ENCODE measurements around the gene RNF208. TPM values are rescaled to one million over a fixed set of nuclear protein-coding genes. Genes with fewer than 3 reads are reported as not detected.

RNF208 gene
- polyA plus RNA-seq, 4 donors, result 3.2 to 15.3 (median 8.1) TPM

DNA sequence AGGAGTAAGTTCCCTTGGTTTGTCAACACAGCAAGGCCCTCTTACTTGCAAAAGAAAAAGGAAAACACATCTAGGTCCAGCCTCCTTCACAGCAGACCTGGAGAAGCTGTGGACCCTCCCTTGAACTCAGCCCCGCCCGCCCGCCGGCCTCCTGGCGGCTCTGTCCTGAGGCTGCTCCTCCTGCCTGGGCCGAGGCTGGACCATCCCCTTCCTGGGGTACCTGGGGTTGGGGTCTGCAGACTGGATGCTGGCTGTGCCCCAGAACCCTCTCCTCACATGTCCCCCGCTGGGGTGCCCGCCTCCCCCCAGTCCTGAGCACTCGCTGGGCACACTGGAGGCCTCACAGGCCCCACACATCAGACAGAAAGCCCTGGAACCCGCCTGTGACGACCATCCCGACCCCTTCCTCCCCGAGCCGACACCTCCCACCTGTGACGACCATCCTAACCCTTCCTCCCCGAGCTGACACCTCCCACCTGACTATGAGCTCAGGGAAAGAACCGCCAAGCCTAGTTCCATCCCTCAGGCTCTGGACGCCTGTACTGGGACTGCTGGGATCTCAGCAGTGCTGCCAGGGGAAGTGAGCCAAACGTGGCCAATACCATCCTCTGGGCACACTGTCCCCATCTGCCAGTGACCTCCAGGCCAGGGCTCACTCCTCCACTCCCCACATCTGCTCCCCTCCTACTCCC, 43.0 kb downstream of the RNF208 start:
- no peak for DNase-seq (ENCODE audit: low read depth in 4 of 4, low spot score in 3 of 4)

GRCh38 chr9:137178201-137178938, 43.7 kb downstream of the RNF208 start:
- no peak for DNase-seq (ENCODE audit: low read depth in 4 of 4, low spot score in 3 of 4)

DNA sequence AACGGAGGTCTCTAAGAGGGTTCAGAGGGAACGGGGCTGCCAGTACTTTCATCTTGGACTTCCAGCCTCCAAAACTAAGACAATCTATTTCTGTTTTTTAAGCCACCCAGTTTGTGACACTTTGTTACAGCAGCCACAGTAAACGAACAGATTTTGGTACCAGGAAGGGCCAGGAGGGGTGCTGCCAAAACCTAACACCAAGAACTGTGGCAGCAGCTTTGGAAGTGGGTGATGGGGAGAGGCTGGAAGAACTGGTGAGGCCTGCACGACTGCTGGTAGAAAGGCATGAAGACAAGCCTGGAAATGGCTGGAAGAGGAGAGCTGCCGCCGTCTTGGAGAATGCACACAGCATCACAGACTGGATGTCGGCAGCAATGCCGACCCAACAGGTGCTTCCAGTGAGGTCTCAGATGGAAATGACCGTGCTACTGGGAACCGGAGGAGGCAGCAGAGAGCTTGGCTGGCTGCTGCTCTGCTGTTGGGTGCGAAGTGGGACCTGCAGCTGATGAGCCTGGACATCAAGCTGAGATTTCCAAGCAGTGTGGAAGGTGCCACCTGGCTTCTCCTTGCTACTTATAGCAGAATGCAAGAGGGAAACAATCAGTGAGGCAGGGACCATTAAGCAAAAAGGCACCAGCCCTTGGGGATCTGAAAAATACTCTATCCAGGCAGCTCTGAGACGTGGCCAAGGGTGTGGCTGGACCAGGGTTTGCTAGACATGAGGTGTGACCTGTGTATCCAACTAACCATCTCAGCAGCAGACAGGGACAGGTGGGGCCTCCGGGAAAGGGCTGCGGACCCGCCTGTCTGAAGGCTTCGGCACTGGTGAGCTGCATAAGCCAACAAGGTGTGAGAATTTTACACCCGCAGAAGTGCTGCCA, 45.5 kb downstream of the RNF208 start:
- no peak for DNase-seq (ENCODE audit: low read depth in 4 of 4, low spot score in 3 of 4)

- no peak for DNase-seq (ENCODE audit: low read depth in 4 of 4, low spot score in 3 of 4)
Observed at GRCh38 chr9:137175345-137175961, 46.6 kb downstream of the RNF208 start.

- DNase-seq (ENCODE audit: low read depth in 4 of 4, low spot score in 3 of 4), result no peak
Observed at GRCh38 chr9:137174722-137175293, 47.2 kb downstream of the RNF208 start.

DNA sequence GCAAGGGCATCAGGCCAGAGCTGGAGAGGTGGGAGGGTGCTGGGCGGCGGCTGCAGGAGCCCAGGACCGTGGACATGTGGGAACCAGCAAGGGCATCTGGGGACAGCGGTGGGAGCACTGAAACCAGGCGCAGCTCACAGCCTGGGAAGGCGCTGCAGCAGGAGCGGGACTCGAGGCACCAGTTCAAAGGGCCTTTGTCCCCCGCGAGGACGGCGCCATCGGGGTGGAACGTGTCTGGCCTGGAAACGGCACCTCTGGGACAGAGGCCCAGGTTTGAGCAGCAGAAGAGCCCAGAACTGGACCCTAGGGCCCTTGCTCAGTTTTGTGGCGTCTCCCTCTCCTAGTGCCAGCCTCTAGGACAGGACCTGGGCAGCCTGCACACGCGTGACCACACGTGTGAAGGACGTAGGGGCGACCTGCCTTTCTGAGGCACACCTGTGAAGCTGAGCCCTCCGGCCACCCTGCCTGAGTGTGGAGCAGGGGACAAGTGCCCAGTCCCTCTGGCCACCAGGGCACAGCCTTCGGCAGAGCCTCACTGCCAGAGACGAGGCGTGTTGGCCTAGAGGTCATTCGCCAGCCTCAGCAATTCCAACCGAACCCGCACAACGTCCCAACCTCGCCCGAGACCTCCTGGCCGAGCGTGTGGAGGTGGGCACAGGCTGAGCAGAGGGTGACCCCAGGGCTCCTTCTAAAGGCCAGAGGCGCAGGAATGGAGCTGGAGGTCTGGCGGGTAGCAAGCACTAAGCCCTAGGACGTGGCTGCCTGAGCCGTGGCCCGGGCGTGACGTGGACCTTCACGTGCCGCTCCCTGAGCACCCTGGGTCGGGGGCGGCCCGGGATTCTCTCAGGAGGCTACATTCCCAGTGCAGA, 48.0 kb downstream of the RNF208 start:
- no peak for DNase-seq (ENCODE audit: low read depth in 4 of 4, low spot score in 3 of 4)

- no peak for DNase-seq (ENCODE audit: low read depth in 4 of 4, low spot score in 3 of 4)
Observed at GRCh38 chr9:137172901-137173795, 48.9 kb downstream of the RNF208 start.

DNA sequence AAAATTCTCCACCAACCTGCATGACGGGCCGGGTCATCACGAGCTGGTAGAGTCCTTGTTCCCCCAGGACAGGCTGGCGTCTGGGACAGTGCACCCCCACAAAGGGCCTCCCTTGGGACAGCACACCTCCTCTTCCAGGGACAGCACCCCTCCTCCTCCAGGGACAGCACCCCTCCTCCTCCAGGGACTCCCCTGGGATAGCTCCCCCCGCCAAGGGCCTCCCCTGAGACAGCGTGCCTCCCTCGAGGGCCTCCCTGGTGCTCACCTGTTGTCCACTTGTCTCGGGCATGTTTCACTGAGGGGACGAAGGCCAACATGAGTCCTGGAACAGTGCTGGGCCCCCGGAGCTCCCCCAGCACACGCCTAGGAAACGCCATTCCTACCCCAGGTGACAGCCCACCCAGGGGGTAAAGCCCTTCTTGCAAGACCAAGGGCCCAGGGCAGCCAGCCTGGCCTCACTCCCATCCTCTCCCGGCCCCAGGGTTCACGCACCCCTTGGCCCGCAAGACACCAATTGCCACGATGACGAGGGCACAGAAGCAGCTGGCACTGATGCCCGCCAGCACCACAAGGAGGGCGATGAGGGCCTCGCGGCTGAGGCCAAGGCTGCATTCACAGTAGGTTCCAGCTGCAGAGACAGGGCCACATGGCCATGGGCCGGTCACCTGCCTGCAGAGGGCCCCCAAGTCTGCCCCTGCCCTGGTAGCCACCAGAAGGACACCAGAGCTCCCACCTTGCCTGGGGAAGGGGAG, 50.7 kb downstream of the RNF208 start:
- DNase-seq (ENCODE audit: low read depth in 4 of 4, low spot score in 3 of 4), result no peak

- no peak for DNase-seq (ENCODE audit: low read depth in 4 of 4, low spot score in 3 of 4)
Observed at GRCh38 chr9:137170486-137171148, 51.4 kb downstream of the RNF208 start.

Other genes starting within 250 kb of the RNF208 start
- 10 to 100 TPM in 3 of 4 donors, 1 to 10 TPM in 1; 3.8 to 66.7 (median 27.7) TPM for gene PTGDS, start 244.7 kb downstream of the RNF208 start, polyA plus RNA-seq (ENCODE audit: insufficient read length in 4 of 4)
- gene LCNL1, start 239.2 kb downstream of the RNF208 start, polyA plus RNA-seq (ENCODE audit: insufficient read length in 4 of 4), result under 1 TPM in 3 of 4 donors, not detected in 1; 0.11 to 0.45 (median 0.13) TPM
- gene PAXX, start 229.8 kb downstream of the RNF208 start, polyA plus RNA-seq (ENCODE audit: insufficient read length in 4 of 4), result 10 to 100 TPM; 22.4 to 46.5 (median 28.3) TPM
- gene CLIC3, start 225.7 kb downstream of the RNF208 start, polyA plus RNA-seq (ENCODE audit: insufficient read length in 4 of 4), result 1 to 10 TPM in 1 of 4 donors, under 1 TPM in 3; 0.34 to 1.4 (median 0.57) TPM
- 10 to 100 TPM; 18.7 to 52.8 (median 39.7) TPM for gene ABCA2, start 194.0 kb downstream of the RNF208 start, polyA plus RNA-seq (ENCODE audit: insufficient read length in 4 of 4)
- not detected for gene FUT7, start 190.2 kb downstream of the RNF208 start, polyA plus RNA-seq (ENCODE audit: insufficient read length in 4 of 4)
- gene NPDC1, start 176.1 kb downstream of the RNF208 start, polyA plus RNA-seq (ENCODE audit: insufficient read length in 4 of 4), result 10 to 100 TPM; 20.4 to 48.7 (median 36.8) TPM
- gene ENTPD2, start 168.2 kb downstream of the RNF208 start, polyA plus RNA-seq (ENCODE audit: insufficient read length in 4 of 4), result 1 to 10 TPM; 3.2 to 7.5 (median 5.8) TPM
- gene SAPCD2, start 151.7 kb downstream of the RNF208 start, polyA plus RNA-seq (ENCODE audit: insufficient read length in 4 of 4), result 1 to 10 TPM; 4.5 to 8.3 (median 5.7) TPM
- 1 to 10 TPM; 1.6 to 6.6 (median 4.9) TPM for gene UAP1L1, start 144.7 kb downstream of the RNF208 start, polyA plus RNA-seq (ENCODE audit: insufficient read length in 4 of 4)
- 10 to 100 TPM; 48.7 to 73.8 (median 52.6) TPM for gene MAN1B1, start 135.3 kb downstream of the RNF208 start, polyA plus RNA-seq (ENCODE audit: insufficient read length in 4 of 4)
- 10 to 100 TPM; 11.1 to 34.8 (median 17.9) TPM for gene DPP7, start 107.5 kb downstream of the RNF208 start, polyA plus RNA-seq (ENCODE audit: insufficient read length in 4 of 4)
- under 1 TPM in 1 of 4 donors, not detected in 3; 0.20 TPM for gene GRIN1, start 83.1 kb downstream of the RNF208 start, polyA plus RNA-seq (ENCODE audit: insufficient read length in 4 of 4)
- not detected for gene LRRC26, start 52.2 kb downstream of the RNF208 start, polyA plus RNA-seq (ENCODE audit: insufficient read length in 4 of 4)
- gene TMEM210, start 50.2 kb downstream of the RNF208 start, polyA plus RNA-seq (ENCODE audit: insufficient read length in 4 of 4), result not detected
- 10 to 100 TPM; 32.7 to 54.9 (median 41.4) TPM for gene ANAPC2, start 33.7 kb downstream of the RNF208 start, polyA plus RNA-seq (ENCODE audit: insufficient read length in 4 of 4)
- 10 to 100 TPM; 35.6 to 63.6 (median 43.0) TPM for gene SSNA1, start 33.6 kb downstream of the RNF208 start, polyA plus RNA-seq (ENCODE audit: insufficient read length in 4 of 4)
- 10 to 100 TPM in 3 of 4 donors, 1 to 10 TPM in 1; 8.3 to 19.6 (median 11.5) TPM for gene TPRN, start 21.5 kb downstream of the RNF208 start, polyA plus RNA-seq (ENCODE audit: insufficient read length in 4 of 4)
- 10 to 100 TPM; 39.3 to 46.6 (median 44.9) TPM for gene TMEM203, start 16.6 kb downstream of the RNF208 start, polyA plus RNA-seq (ENCODE audit: insufficient read length in 4 of 4)
- gene NDOR1, start 16.5 kb downstream of the RNF208 start, polyA plus RNA-seq (ENCODE audit: insufficient read length in 4 of 4), result 10 to 100 TPM in 2 of 4 donors, 1 to 10 TPM in 2; 8.8 to 18.8 (median 9.6) TPM
- 10 to 100 TPM in 2 of 4 donors, 1 to 10 TPM in 1, under 1 TPM in 1; 0.78 to 16.4 (median 7.9) TPM for gene CYSRT1, start 2.9 kb upstream of the RNF208 start, polyA plus RNA-seq (ENCODE audit: insufficient read length in 4 of 4)
- gene RNF224, start 5.3 kb upstream of the RNF208 start, polyA plus RNA-seq (ENCODE audit: insufficient read length in 4 of 4), result 10 to 100 TPM in 2 of 4 donors, 1 to 10 TPM in 1, under 1 TPM in 1; 0.41 to 15.5 (median 7.7) TPM
- 10 to 100 TPM in 1 of 4 donors, 1 to 10 TPM in 2, under 1 TPM in 1; 0.37 to 13.7 (median 5.2) TPM for gene SLC34A3, start 8.7 kb upstream of the RNF208 start, polyA plus RNA-seq (ENCODE audit: insufficient read length in 4 of 4)
- gene TUBB4B, start 19.0 kb upstream of the RNF208 start, polyA plus RNA-seq (ENCODE audit: insufficient read length in 4 of 4), result 100 to 1,000 TPM; 149 to 396 (median 315) TPM
- 1 to 10 TPM in 3 of 4 donors, under 1 TPM in 1; 0.57 to 4.8 (median 1.7) TPM for gene STPG3, start 29.0 kb upstream of the RNF208 start, polyA plus RNA-seq (ENCODE audit: insufficient read length in 4 of 4)
- 10 to 100 TPM; 44.5 to 56.7 (median 50.4) TPM for gene NELFB, start 33.1 kb upstream of the RNF208 start, polyA plus RNA-seq (ENCODE audit: insufficient read length in 4 of 4)
- 1 to 10 TPM; 3.0 to 5.8 (median 4.9) TPM for gene TOR4A, start 55.5 kb upstream of the RNF208 start, polyA plus RNA-seq (ENCODE audit: insufficient read length in 4 of 4)
- gene NRARP, start 80.0 kb upstream of the RNF208 start, polyA plus RNA-seq (ENCODE audit: insufficient read length in 4 of 4), result 1 to 10 TPM; 2.8 to 7.6 (median 6.7) TPM
- 10 to 100 TPM in 2 of 4 donors, 1 to 10 TPM in 2; 8.4 to 26.9 (median 11.4) TPM for gene EXD3, start 200.9 kb upstream of the RNF208 start, polyA plus RNA-seq (ENCODE audit: insufficient read length in 4 of 4)
- 10 to 100 TPM in 1 of 4 donors, 1 to 10 TPM in 3; 2.5 to 10.9 (median 4.3) TPM for gene NOXA1, start 201.2 kb upstream of the RNF208 start, polyA plus RNA-seq (ENCODE audit: insufficient read length in 4 of 4)
- under 1 TPM; 0.20 to 0.70 (median 0.32) TPM for gene ENTPD8, start 219.1 kb upstream of the RNF208 start, polyA plus RNA-seq (ENCODE audit: insufficient read length in 4 of 4)
- 10 to 100 TPM; 40.4 to 51.3 (median 46.4) TPM for gene NSMF, start 237.1 kb upstream of the RNF208 start, polyA plus RNA-seq (ENCODE audit: insufficient read length in 4 of 4)